Measurements from ENCODE around the gene RPH3AL.

- TF ChIP-seq CTCF (IDR thresholded peaks at IDR 0.05) (no peak), POLR2AphosphoS5 (IDR thresholded peaks at IDR 0.05) (no peak), POLR2A (IDR thresholded peaks at IDR 0.05) (no peak)
These were observed 25.5 kb upstream of the RPH3AL start for GRCh38 chr17:378068-378467.

All from prostate gland (tissue), 2 donors.